HG03066 (cell line): ENCODE measurements around the gene EFCAB5.
"Not testable (repeated sequence)": the region's sequence is repeated elsewhere in the genome, so short reads cannot be mapped to it uniquely, and the experiment has no call there.

ENCODE experiments used
- ATAC-seq: cut with Tn5 transposase; IDR thresholded peaks from one replicate; pipeline ENCODE4 v1.9.1; 2021; ENCODE audit warnings: low read depth; ENCODE audit not compliant: unreplicated experiment

The EFCAB5 gene

GRCh38 chr17:30000755-30001257, 59.4 kb downstream of the EFCAB5 start:
- ATAC-seq = no peak

- no peak for ATAC-seq
Observed at GRCh38 chr17:30002088-30002487, 60.7 kb downstream of the EFCAB5 start.

GRCh38 chr17:30005709-30006320, 64.4 kb downstream of the EFCAB5 start:
- ATAC-seq = no peak

- ATAC-seq = not testable (repeated sequence)
Observed at GRCh38 chr17:30011934-30012333, 70.5 kb downstream of the EFCAB5 start.

GRCh38 chr17:30021708-30022317, 80.4 kb downstream of the EFCAB5 start:
- ATAC-seq = no peak

GRCh38 chr17:30025325-30025724, 83.9 kb downstream of the EFCAB5 start:
- not testable (repeated sequence) for ATAC-seq

- ATAC-seq = no peak
Observed at GRCh38 chr17:30027676-30028075, 86.2 kb downstream of the EFCAB5 start.

GRCh38 chr17:30031214-30031869, 89.9 kb downstream of the EFCAB5 start:
- no peak for ATAC-seq

GRCh38 chr17:30035369-30035768, 93.9 kb downstream of the EFCAB5 start:
- ATAC-seq = no peak

GRCh38 chr17:30040719-30041518, 99.5 kb downstream of the EFCAB5 start:
- ATAC-seq = not testable (repeated sequence)

- no peak for ATAC-seq
Observed at GRCh38 chr17:30041551-30041950, 100.1 kb downstream of the EFCAB5 start.

GRCh38 chr17:30062372-30062771, 120.9 kb downstream of the EFCAB5 start:
- no peak for ATAC-seq

- no peak for ATAC-seq
Observed at GRCh38 chr17:30064738-30065137, 123.3 kb downstream of the EFCAB5 start.

- no peak for ATAC-seq
Observed at GRCh38 chr17:30068465-30068864, 127.0 kb downstream of the EFCAB5 start.

GRCh38 chr17:30074254-30074653, 132.8 kb downstream of the EFCAB5 start:
- ATAC-seq = no peak

- no peak for ATAC-seq
Observed at GRCh38 chr17:30074730-30075129, 133.3 kb downstream of the EFCAB5 start.

- ATAC-seq = no peak
Observed at GRCh38 chr17:30082773-30083172, 141.3 kb downstream of the EFCAB5 start.

GRCh38 chr17:30084788-30085187, 143.4 kb downstream of the EFCAB5 start:
- ATAC-seq = no peak

GRCh38 chr17:30086896-30087295, 145.5 kb downstream of the EFCAB5 start:
- no peak for ATAC-seq

- ATAC-seq = not testable (repeated sequence)
Observed at GRCh38 chr17:30087431-30087830, 146.0 kb downstream of the EFCAB5 start.

- ATAC-seq = no peak
Observed at GRCh38 chr17:30091121-30091670, 149.8 kb downstream of the EFCAB5 start.
